GM13977 (cell line): ENCODE results near the gene UTS2R.
"Not testable (repeated sequence)": the region's sequence is repeated elsewhere in the genome, so short reads cannot be mapped to it uniquely, and the experiment has no call there.

Experiments used
- DNase-seq: peaks from one replicate; pipeline ENCODE4 v3.0.0; 2012; ENCODE audit warnings: low spot score
- in situ Hi-C: fragments of 300-500 bp; cut with MboI; formaldehyde crosslinking; loops from one replicate; pipeline ENCODE4 v1.12.0; 2022; ENCODE audit warnings: low sequenced_read_pairs, low pct_unique_long_range_greater_than_20kb, mixed read lengths, inconsistent platforms; ENCODE audit not compliant: unreplicated experiment
- TF ChIP-seq, protein P1 (sequence below): IDR thresholded peaks from 2 replicates; pipeline ENCODE4 v1.5.1; 2012; ENCODE audit warnings: mild to moderate bottlenecking, control low read depth; ENCODE audit not compliant: insufficient read depth; ENCODE audit errors: extremely low read depth, missing control alignments

The UTS2R gene

DNA sequence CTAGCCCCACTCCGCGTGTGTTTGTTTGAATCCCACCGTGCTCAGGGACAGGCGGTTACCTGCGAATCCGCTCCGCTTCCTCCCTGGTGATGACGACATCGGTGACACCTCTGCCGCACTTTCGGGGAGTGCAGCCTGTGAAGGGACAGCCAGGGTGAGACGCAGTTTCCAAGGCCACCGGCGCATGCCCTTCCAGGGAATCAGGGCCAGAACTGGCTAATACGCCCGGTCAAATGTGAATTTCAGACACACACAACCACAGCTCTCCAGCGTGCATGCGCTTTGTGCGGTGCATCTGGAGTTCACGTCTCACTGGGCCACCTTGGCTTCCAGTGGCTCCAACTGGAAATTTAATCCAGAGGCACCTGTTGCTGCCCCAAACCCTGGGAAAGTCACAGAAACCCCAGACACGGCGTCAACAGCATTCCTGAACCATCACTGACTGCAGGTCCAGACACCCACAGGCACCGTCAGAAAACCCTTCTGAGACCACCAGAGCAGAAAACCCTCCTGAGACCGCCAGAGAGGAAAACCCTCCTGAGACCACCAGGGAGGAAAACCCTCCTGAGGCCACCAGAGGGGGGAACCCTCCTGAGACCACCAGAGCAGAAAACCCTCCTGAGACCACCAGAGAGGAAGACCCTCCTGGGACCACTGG lies 40.0 kb downstream of the UTS2R start:
- in situ Hi-C loops: no loop called here

DNA sequence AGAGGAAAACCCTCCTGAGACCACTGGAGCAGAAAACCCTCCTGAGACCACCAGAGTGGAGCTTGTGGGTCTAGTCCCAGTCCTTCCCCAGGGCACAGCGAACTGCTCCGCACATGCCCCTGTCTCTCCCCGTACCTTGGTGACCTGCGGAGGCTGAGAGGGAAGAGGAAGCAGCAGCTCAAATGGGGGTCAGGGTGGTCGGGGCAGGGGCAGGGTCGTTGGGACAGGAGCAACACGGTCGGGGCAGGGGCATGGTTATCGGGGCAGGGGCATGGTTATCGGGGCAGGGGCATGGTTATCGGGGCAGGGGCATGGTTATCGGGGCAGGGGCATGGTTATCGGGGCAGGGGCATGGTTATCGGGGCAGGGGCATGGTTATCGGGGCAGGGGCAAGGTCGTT lies 40.5 kb downstream of the UTS2R start:
- DNase-seq, in situ Hi-C loops: not testable (repeated sequence)

More for the DNA sequence above, 40.0 kb downstream of the UTS2R start:
- TF ChIP-seq, protein P1, sequence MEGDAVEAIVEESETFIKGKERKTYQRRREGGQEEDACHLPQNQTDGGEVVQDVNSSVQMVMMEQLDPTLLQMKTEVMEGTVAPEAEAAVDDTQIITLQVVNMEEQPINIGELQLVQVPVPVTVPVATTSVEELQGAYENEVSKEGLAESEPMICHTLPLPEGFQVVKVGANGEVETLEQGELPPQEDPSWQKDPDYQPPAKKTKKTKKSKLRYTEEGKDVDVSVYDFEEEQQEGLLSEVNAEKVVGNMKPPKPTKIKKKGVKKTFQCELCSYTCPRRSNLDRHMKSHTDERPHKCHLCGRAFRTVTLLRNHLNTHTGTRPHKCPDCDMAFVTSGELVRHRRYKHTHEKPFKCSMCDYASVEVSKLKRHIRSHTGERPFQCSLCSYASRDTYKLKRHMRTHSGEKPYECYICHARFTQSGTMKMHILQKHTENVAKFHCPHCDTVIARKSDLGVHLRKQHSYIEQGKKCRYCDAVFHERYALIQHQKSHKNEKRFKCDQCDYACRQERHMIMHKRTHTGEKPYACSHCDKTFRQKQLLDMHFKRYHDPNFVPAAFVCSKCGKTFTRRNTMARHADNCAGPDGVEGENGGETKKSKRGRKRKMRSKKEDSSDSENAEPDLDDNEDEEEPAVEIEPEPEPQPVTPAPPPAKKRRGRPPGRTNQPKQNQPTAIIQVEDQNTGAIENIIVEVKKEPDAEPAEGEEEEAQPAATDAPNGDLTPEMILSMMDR: no peak
- DNase-seq: no peak

DNA sequence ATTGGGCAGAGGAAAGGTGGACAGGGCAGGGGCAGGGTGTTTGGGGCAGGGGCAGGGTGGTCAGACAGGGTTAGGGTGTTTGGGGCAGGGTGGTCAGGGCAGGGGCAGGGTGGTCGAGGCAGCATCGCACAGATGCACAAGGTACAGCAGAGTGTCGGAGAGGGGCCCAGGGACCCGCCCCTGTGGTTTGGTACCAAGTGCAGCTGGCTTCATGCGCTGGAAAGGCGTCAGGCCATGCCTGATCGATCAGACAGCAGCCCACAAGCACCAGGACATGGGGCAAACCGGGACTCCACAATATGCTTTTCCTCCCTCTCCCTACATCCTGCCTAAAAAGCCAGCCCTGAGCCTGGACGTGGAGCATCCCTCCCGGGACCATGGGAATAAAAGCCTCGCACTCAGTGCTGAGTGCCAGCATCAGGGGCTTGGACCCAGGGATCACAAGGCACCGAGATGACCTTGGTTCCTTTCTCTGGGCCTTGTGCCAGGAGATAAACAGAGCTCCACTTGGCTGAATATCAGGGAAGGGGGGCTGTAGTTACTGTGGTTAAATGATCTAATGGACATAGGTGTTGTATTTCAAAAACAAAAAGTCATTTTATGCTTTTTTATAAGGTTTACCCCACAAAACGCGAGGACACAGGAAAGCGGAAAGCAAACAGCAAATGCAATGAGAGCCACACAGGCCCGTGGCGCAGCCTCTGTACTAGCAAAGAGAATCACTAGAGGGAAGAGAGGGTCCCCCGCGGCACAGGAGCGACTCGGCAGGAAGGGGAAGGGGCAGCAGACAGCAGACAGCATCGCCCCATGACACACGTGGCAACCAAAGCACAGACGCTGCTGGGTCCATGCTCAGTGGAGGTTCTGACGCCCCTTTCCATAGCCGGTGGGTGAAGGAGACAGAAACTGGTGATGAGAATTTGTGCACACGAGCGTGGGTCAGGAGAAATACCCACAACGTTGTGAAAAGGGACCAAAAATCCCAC lies 41.3 kb downstream of the UTS2R start:
- TF ChIP-seq, protein P1: no peak
- in situ Hi-C loops: no loop called here
- DNase-seq: no peak

DNA sequence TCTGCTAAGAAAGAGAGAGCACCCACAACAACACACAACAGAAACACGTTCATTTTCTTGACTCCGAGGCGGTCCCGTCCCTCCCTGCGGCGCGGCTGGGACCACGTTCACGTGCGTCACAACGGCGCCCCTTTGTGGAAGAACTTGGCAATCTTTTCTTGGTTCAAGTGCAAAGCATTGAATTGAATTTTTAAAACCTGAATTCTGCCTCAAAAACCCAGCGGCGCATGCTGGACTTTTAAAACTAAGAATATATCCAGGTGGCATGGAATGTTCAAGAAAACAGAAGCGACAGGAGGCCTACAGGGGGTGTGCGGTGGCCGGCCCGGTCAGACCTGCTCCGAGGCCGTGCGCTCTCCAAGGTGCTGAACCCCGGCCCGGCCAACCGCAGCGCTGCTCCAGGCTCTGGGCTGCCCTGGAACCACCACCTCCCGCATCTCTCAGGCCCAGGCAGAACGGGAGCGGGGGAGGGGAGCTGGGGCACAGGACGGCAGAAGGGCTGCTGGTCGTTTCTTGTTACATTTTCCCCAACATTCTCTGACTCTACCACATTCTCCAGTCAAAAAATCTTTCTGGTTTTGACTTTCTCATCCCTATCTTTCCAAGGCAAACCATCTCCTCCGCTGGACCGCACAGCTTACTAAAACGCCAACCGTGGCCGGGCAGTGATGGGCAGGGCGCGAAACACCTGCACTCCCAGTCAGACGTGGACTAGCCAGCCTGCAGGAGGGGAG lies 43.1 kb downstream of the UTS2R start:
- in situ Hi-C loops: no loop called here

DNA sequence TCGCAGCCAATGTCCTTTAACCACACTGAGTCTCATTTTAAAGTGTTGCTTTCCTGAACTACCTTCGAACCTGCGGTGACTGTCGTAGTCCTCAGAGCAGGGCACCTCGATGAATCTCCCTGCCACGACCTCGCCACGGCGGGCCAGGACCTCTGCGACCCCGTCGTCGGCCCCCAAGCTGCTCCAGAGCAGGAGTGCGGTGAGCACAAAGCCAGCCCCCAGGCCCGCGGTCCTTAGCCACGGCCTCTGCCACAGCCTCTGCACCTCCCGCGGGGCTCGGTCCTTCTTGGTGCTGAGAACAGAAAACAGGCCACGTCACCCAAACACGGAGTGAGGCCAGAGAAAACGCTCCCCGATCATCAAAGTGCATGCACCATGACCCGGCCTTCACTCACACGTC lies 43.8 kb downstream of the UTS2R start:
- TF ChIP-seq, protein P1: no peak
- DNase-seq: no peak
- in situ Hi-C loops: no loop called here

More for the DNA sequence above, 43.1 kb downstream of the UTS2R start:
- DNase-seq: peak; percentile 81
- TF ChIP-seq, protein P1: peak; percentile 73

DNA sequence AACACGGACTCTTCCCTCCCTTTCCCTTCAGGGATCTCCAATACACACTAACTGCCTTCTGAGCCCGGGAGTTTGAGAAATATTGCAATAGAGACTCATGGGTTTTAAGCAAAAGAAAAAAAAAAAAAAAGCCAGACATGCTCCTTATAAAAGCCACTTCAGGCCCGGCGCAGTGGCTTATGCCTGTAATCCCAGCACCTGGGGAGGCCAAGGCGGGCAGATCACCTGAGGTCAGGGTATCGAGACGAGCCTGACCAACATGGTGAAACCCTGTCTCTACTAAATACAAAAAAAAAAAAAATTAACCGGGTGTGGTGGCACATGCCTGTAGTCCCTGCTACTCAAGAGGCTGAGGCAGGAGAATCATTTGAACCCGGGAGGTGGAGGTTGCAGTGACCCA lies 44.2 kb downstream of the UTS2R start:
- TF ChIP-seq, protein P1: no peak
- in situ Hi-C loops: no loop called here

DNA sequence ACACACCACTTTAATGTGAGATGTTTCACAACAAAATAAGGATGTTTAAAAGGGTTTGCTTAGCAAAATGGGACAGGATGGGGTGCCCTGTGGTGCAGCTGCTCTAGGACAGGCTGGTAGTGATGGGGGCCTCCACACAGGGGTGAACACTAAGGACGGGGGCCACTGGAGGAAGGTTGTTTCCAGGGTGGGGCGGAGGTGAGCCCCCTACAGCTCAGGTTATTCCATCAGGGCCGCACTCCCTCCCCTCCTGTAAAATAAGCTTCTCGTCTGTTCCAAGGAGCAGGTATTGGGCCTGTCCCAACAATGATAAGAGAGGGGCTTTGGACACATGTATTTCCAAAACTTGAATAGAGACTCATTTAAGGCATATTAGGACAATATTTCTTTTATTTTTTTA lies 44.7 kb downstream of the UTS2R start:
- no peak for DNase-seq
- TF ChIP-seq, protein P1: no peak
- in situ Hi-C loops: no loop called here

More for the DNA sequence above, 44.2 kb downstream of the UTS2R start:
- DNase-seq: no peak
